SK-N-SH (cell line): ENCODE data around the gene SPOP. TPM values are rescaled to one million over a fixed set of nuclear protein-coding genes. Genes with fewer than 3 reads are reported as not detected.

Source experiments
- CTCF ChIA-PET: fragments of 300-600, 350-600 bp; formaldehyde crosslinking; extraction: SDS; loops from one replicate; lab custom pipeline; 2021; lab: Yijun Ruan, JAX
- POLR2A ChIA-PET: fragments of 350-600 bp; sonication (Branson Sonifier 250); formaldehyde crosslinking; extraction: SDS; loops from one replicate; lab custom pipeline; 2020; ENCODE audit warnings: antibody characterized with exemption, inconsistent platforms; lab: Yijun Ruan, JAX
- DNase-seq: peaks from one replicate; pipeline ENCODE4 v3.0.0; 2012
- H2AFZ ChIP-seq: fragments of 200-600 bp; sonication (generic); 2 replicates; pipeline ENCODE4 v1.8.1; 2016; ENCODE audit warnings: antibody characterized with exemption, mild to moderate bottlenecking, low read depth
- H3F3A ChIP-seq: fragments of 200-600 bp; sonication (generic); replicated peaks from 2 replicates; pipeline ENCODE3; 2016; ENCODE audit warnings: antibody characterized with exemption, mild to moderate bottlenecking; ENCODE audit not compliant: insufficient read depth
- H3K27ac ChIP-seq, 2 experiments: fragments of 200-500 bp in 1 of 2; fragments of 200-600 bp in 1 of 2; sonication (Bioruptor generic) in 1 of 2; sonication (generic), shearing (Covaris generic) in 1 of 2; 2 replicates each; pipeline versions ENCODE4 v1.5.1 to v1.6.1; 2014 to 2016; ENCODE audit warnings: low read depth in 2 of 2, inconsistent platforms in 1 of 2, low read length in 1 of 2, mild to moderate bottlenecking in 1 of 2, mixed read lengths in 1 of 2
- H3K27me3 ChIP-seq: fragments of 200-600 bp; sonication (generic), shearing (Covaris generic); 2 replicates; pipeline ENCODE4 v1.6.1; 2016; ENCODE audit warnings: mixed run types; ENCODE audit not compliant: insufficient read depth
- H3K36me3 ChIP-seq, 2 experiments: fragments of 200-500 bp in 1 of 2; fragments of 200-600 bp in 1 of 2; sonication (Bioruptor generic) in 1 of 2; sonication (generic) in 1 of 2; replicated peaks in 1 of 2; 2 replicates each; pipeline versions ENCODE3 to v1.5.1; 2014 to 2016; ENCODE audit warnings: low read length in 1 of 2, mild to moderate bottlenecking in 1 of 2; ENCODE audit not compliant: insufficient read depth in 2 of 2, control insufficient read depth in 1 of 2
- H3K4me1 ChIP-seq, 2 experiments: fragments of 200-500 bp in 1 of 2; fragments of 200-600 bp in 1 of 2; sonication (Bioruptor generic) in 1 of 2; sonication (generic), shearing (Covaris generic) in 1 of 2; 2 replicates each; pipeline versions ENCODE4 v1.5.1 to v1.6.1; 2014 to 2016; ENCODE audit warnings: low read depth in 1 of 2, low read length in 1 of 2, mixed run types in 1 of 2; ENCODE audit not compliant: insufficient read depth in 2 of 2, control insufficient read depth in 1 of 2
- H3K4me2 ChIP-seq: fragments of 200-600 bp; sonication (generic), shearing (Covaris generic); 2 replicates; pipeline ENCODE4 v1.6.1; 2017; ENCODE audit warnings: mixed run types
- H3K4me3 ChIP-seq, 2 experiments: fragments of 200-500 bp in 1 of 2; fragments of 200-600 bp in 1 of 2; sonication (Bioruptor generic) in 1 of 2; sonication (generic), shearing (Covaris generic) in 1 of 2; 2 replicates each; pipeline versions ENCODE4 v1.5.1 to v1.8.1; 2014 to 2016; ENCODE audit warnings: low read depth in 2 of 2, inconsistent platforms in 1 of 2, low read length in 1 of 2, mild to moderate bottlenecking in 1 of 2, mixed read lengths in 1 of 2, moderate library complexity in 1 of 2
- H3K79me2 ChIP-seq: fragments of 200-600 bp; sonication (generic); 2 replicates; pipeline ENCODE4 v1.8.1; 2017; ENCODE audit warnings: mild to moderate bottlenecking; ENCODE audit not compliant: insufficient read depth
- H3K9ac ChIP-seq: fragments of 200-600 bp; sonication (generic); 2 replicates; pipeline ENCODE4 v1.6.1; 2017; ENCODE audit warnings: mixed run types
- H3K9me2 ChIP-seq: fragments of 200-600 bp; sonication (generic); 2 replicates; pipeline ENCODE4 v1.6.1; 2017; ENCODE audit warnings: mixed run types
- H3K9me3 ChIP-seq: fragments of 200-600 bp; sonication (generic); 2 replicates; pipeline ENCODE4 v1.6.1; 2017; ENCODE audit warnings: mixed run types, mild to moderate bottlenecking, moderate library complexity
- H4K20me1 ChIP-seq: fragments of 200-600 bp; sonication (generic); 2 replicates; pipeline ENCODE4 v1.6.1; 2017; ENCODE audit warnings: mild to moderate bottlenecking, mixed run types; ENCODE audit not compliant: insufficient read depth
- FOSL2 ChIP-seq: IDR thresholded peaks from 2 replicates; pipeline ENCODE4 v1.4.0; 2012; ENCODE audit warnings: low read depth, mild to moderate bottlenecking, moderate library complexity, borderline replicate concordance
- FOXJ3 ChIP-seq: sonication (generic); formaldehyde crosslinking; IDR thresholded peaks from 2 replicates; pipeline ENCODE4 v1.5.1; 2020; ENCODE audit warnings: mild to moderate bottlenecking, missing genetic modification reagents
- FOXM1 ChIP-seq: IDR thresholded peaks from 2 replicates; pipeline ENCODE4 v1.4.0; 2012; ENCODE audit warnings: low read depth, mild to moderate bottlenecking
- GABPA ChIP-seq: IDR thresholded peaks from 2 replicates; pipeline ENCODE4 v1.4.0; 2012; ENCODE audit warnings: low read depth, mild to moderate bottlenecking
- GATA2 ChIP-seq: sonication (generic); formaldehyde crosslinking; IDR thresholded peaks from 2 replicates; pipeline ENCODE4 v1.5.0; 2020; ENCODE audit warnings: mild to moderate bottlenecking, missing genetic modification reagents
- NFIC ChIP-seq: IDR thresholded peaks from 2 replicates; pipeline ENCODE4 v1.4.0; 2012; ENCODE audit warnings: borderline replicate concordance
- SIN3A ChIP-seq: IDR thresholded peaks from 2 replicates; pipeline ENCODE4 v1.6.1; 2012; ENCODE audit warnings: low read depth, mild to moderate bottlenecking, low read length, moderate library complexity, borderline replicate concordance
- TAF1 ChIP-seq: IDR thresholded peaks from 2 replicates; pipeline ENCODE4 v1.6.1; 2012; ENCODE audit warnings: low read depth, mild to moderate bottlenecking, low read length, moderate library complexity, borderline replicate concordance
- TCF12 ChIP-seq: IDR thresholded peaks from 2 replicates; pipeline ENCODE4 v1.4.0; 2012
- TEAD4 ChIP-seq: IDR thresholded peaks from 2 replicates; pipeline ENCODE4 v1.4.0; 2012; ENCODE audit warnings: mild to moderate bottlenecking, borderline replicate concordance; ENCODE audit not compliant: insufficient read depth
- YY1 ChIP-seq: IDR thresholded peaks from 2 replicates; pipeline ENCODE4 v1.4.0; 2012; ENCODE audit warnings: low read depth, mild to moderate bottlenecking
- WGBS: methylation state at CpG from one replicate; pipeline ENCODE4 v1.1.6; 2017; ENCODE audit warnings: low lambda C conversion rate; 5-methylcytosine and 5-hydroxymethylcytosine counted together
- polyA plus RNA-seq, 3 experiments: library from polyadenylated mRNA; depleted of rRNA; stranded (reverse); fragments of >200 nt; gene quantifications; 2 replicates each; pipeline ENCODE4 v1.2.3, GENCODE V29; 2012
- TF ChIP-seq, protein P1 (sequence below): IDR thresholded peaks from 2 replicates; pipeline ENCODE4 v1.4.0; 2012; ENCODE audit warnings: low read depth, borderline replicate concordance

The SPOP gene
- polyA plus RNA-seq, 1 of the 3 experiments (the other 2 are of a cell fraction) = 54.0 TPM

DNA sequence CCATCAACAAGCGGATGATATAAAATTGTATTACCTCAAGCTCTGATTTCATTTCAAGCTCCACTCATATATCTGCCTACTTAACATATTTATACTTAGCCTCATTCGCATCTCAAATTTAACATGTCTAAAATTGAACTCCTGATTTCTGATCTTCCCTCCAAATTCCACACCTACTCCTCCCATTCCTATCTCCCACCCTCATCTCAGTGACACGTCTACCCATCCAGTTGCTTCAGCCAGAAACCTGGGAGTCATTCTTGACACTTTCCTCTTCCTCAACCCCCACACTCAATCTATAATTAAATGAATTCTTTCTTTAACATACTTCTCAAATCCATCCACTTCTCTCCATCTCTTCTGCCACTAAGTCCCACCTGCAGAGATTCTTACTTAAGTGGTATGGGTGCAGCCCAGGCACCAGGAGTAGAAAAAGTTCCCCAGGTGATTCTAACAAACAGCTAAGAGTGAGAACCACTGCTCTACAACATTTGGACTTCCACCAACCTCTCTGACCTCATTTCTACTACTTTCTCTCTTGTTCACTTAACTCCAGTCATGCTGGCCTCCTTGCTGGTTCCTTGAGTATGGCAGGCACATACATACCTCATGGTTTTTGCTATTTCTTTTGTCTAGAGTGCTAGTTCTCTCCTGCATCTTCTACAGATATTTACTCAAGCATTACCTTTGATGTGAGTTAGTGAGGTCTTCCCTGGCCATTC lies 18.1 kb downstream of the SPOP start:
- ChIA-PET CTCF (interaction anchor here (0.8 to 2.0 kb wide), 3 partner anchors 48 to 104 kb away, joined by 3 to 9 read pairs (median 3); partner anchors contain the start of gene SLC35B1), POLR2A (no interaction called here)
- Histone ChIP-seq H3K36me3 (peaks cover 0 to 28% of the 10 kb centered on the region in 2 experiments), H3K4me1 (no peaks in the 10 kb centered on the region; a peak in 1 of 4 replicates), H4K20me1 (peaks cover 7% of the 10 kb centered on the region; the same call in 1 of the 2 replicates), H3K4me3 (no peak overlapping the region), H3K9me2 (no peaks in the 10 kb centered on the region), H3K4me2 (no peak overlapping the region), H3K9me3 (no peaks in the 10 kb centered on the region), H2AFZ (no peak overlapping the region), H3K27me3 (no peaks in the 10 kb centered on the region), H3F3A (no peaks in the 10 kb centered on the region), H3K79me2 (peaks cover 98% of the 10 kb centered on the region), H3K27ac (no peak overlapping the region), H3K9ac (no peak overlapping the region)
- TF ChIP-seq FOSL2 (no peak), YY1 (no peak), FOXJ3 (CRISPR knock-in tag) (no peak), TEAD4 (no peak), TAF1 (no peak), FOXM1 (no peak)
- DNase-seq = no peak
- 96% methylated on average over 3 of the region's 3 CpGs for WGBS

GRCh38 chr17:49656247-49656646 lies 21.6 kb downstream of the SPOP start:
- Histone ChIP-seq H3K4me1 (no peaks in the 10 kb centered on the region), H3F3A (peaks cover 5% of the 10 kb centered on the region), H3K27ac (no peak overlapping the region), H3K9me2 (no peaks in the 10 kb centered on the region), H3K9ac (no peak overlapping the region), H3K4me2 (no peak overlapping the region), H3K9me3 (no peaks in the 10 kb centered on the region), H3K79me2 (peaks cover 97% of the 10 kb centered on the region), H3K27me3 (no peaks in the 10 kb centered on the region), H4K20me1 (peaks cover 4% of the 10 kb centered on the region; the same call in 1 of the 2 replicates), H3K36me3 (peaks cover 0 to 10% of the 10 kb centered on the region in 2 experiments), H3K4me3 (no peak overlapping the region), H2AFZ (no peak overlapping the region)
- WGBS = 97% methylated on average over 1 of the region's 1 CpG
- no peak for DNase-seq
- POLR2A ChIA-PET = no interaction called here
- TF ChIP-seq FOSL2 = no peak
- no peak for TF ChIP-seq NFIC
- TF ChIP-seq GATA2 (CRISPR knock-in tag) = no peak
- TF ChIP-seq SIN3A = no peak
- no peak for TF ChIP-seq TCF12
- TF ChIP-seq, protein P1, sequence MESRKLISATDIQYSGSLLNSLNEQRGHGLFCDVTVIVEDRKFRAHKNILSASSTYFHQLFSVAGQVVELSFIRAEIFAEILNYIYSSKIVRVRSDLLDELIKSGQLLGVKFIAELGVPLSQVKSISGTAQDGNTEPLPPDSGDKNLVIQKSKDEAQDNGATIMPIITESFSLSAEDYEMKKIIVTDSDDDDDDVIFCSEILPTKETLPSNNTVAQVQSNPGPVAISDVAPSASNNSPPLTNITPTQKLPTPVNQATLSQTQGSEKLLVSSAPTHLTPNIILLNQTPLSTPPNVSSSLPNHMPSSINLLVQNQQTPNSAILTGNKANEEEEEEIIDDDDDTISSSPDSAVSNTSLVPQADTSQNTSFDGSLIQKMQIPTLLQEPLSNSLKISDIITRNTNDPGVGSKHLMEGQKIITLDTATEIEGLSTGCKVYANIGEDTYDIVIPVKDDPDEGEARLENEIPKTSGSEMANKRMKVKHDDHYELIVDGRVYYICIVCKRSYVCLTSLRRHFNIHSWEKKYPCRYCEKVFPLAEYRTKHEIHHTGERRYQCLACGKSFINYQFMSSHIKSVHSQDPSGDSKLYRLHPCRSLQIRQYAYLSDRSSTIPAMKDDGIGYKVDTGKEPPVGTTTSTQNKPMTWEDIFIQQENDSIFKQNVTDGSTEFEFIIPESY = no peak
- no peak for TF ChIP-seq GABPA
- CTCF ChIA-PET = no interaction called here
